Adrenal gland (tissue), 12 donors: ENCODE measurements around the gene TLCD1. TPM values are rescaled to one million over a fixed set of nuclear protein-coding genes. Genes with fewer than 3 reads are reported as not detected.

Experiments used
- DNase-seq, 7 donors: peaks; one replicate each; pipeline ENCODE4 v3.0.0-alpha.2; 2019 to 2020
- H3K27ac ChIP-seq, 5 donors: fragments of 200-600 bp; sonication (generic) in 4 of 5; 1 replicate in 3 of 5; 2 replicates in 2 of 5; pipeline versions ENCODE4 v1.5.1 to v1.8.0; 2016 to 2020; ENCODE audit warnings: mild to moderate bottlenecking in 1 of 5
- H3K27me3 ChIP-seq: fragments of 200-600 bp; 2 replicates; pipeline ENCODE4 v1.8.0; 2021
- H3K36me3 ChIP-seq, 2 donors: fragments of 200-600 bp; replicated peaks in 1 of 2; 1 replicate in 1 of 2; 2 replicates in 1 of 2; pipeline versions ENCODE4 v1.5.1 to v1.8.0; 2018 to 2022
- H3K4me1 ChIP-seq, 2 donors: fragments of 200-600 bp; replicated peaks in 1 of 2; 1 replicate in 1 of 2; 2 replicates in 1 of 2; pipeline versions ENCODE4 v1.5.1 to v1.8.0; 2018 to 2021
- H3K4me3 ChIP-seq, 4 donors: fragments of 200-600 bp; sonication (generic) in 3 of 4; one replicate each; pipeline ENCODE4 v1.5.1; 2016 to 2018
- H3K9me3 ChIP-seq, 3 donors: fragments of 200-600 bp; sonication (generic) in 1 of 3; replicated peaks in 1 of 3; 1 replicate in 2 of 3; 2 replicates in 1 of 3; pipeline versions ENCODE4 v1.5.1 to v1.8.0; 2016 to 2021
- CTCF ChIP-seq, 6 experiments: fragments of 450-650 bp in 4 of 6; fragments of 200-600 bp in 2 of 6; sonication (generic) in 1 of 6; IDR thresholded peaks; 1 replicate in 5 of 6; 2 replicates in 1 of 6; pipeline versions ENCODE4 v1.5.1 to v1.8.0; 2016 to 2021; ENCODE audit warnings: antibody characterized with exemption in 6 of 6, mild to moderate bottlenecking in 2 of 6, moderate library complexity in 1 of 6
- POLR2A ChIP-seq, 2 donors: fragments of 450-650 bp; IDR thresholded peaks; one replicate each; pipeline ENCODE4 v1.6.1; 2017; ENCODE audit warnings: antibody characterized with exemption in 2 of 2, mild to moderate bottlenecking in 2 of 2, moderate library complexity in 1 of 2
- WGBS, 4 donors: extraction: QIAGEN DNeasy Blood & Tissue Kit in 2 of 4; methylation state at CpG; one replicate each; pipeline versions ENCODE4 v1.1.5 to v1.1.7; 2013 to 2017; 5-methylcytosine and 5-hydroxymethylcytosine counted together
- intact Hi-C, 2 donors: fragments of 100-400 bp; cut with DNase I; formaldehyde crosslinking; loops; one replicate each; pipeline versions ENCODE4 v1.14.1 to v1.15.0; 2022 to 2023
- polyA plus RNA-seq, 3 donors: library from polyadenylated mRNA; stranded (reverse); fragments of 200-250 nt in 2 of 3; fragments of 350-450 nt in 1 of 3; fragmentation: Illumina TruSeq in 1 of 3; extraction: RNeasy Lipid Tissue Mini Kit (QIAGEN cat#74804) in 1 of 3; gene quantifications; one replicate each; pipeline ENCODE4 v1.2.3, GENCODE V29; 2013 to 2014
- total RNA-seq, 9 donors: library from RNA; depleted of rRNA in 4 of 9; stranded (reverse); fragments of >200 nt in 4 of 9; fragments of 120-200 nt in 1 of 9; fragmentation: NEBNext Ultra II Directional in 1 of 9; extraction: Animal tissue kit (Norgen Biotek cat#: 25700) in 1 of 9; gene quantifications; one replicate each; pipeline versions ENCODE4 v1.1.0 to v1.2.4, GENCODE V29; 2013 to 2023
- donor health status: healthy with polysubstance abuse.
- donor health status: Bipolar disorder and iron deficiency.
- donor health status: DM: yes; HTN: yes; CAD: no.
- donor health status: DM: no; HTN: no; CAD: no.
- donor health status: DM: no; HTN: no; CAD: no.
- donor health status: DM: yes; HTN: yes; CAD: no.

The TLCD1 gene
- total and polyA plus RNA-seq, 12 donors, result 0.52 to 18.8 (median 5.9) TPM

GRCh38 chr17:28689011-28689410 lies 37.0 kb downstream of the TLCD1 start:
- Histone ChIP-seq H3K9me3 (no peaks in the 10 kb centered on the region), H3K27ac (no peak overlapping the region), H3K4me3 (no peak overlapping the region), H3K36me3 (peaks cover 0 to 100% of the 10 kb centered on the region in 2 donors), H3K4me1 (peaks cover 3 to 8% of the 10 kb centered on the region in 2 donors), H3K27me3 (no peaks in the 10 kb centered on the region)
- TF ChIP-seq POLR2A (IDR thresholded peaks at IDR 0.05), result no peak
- no peak for TF ChIP-seq CTCF (IDR thresholded peaks at IDR 0.05)
- WGBS, 4 donors, result 75 to 87% (median 83%) methylated on average over 3 of the region's 3 CpGs
- intact Hi-C loops, result loop anchor here in 1 of 2 donors (10.0 kb wide), 1 partner anchor 54 kb away; no protein-coding TSS in a partner anchor
- no peak for DNase-seq

- Histone ChIP-seq H3K27me3 (no peaks in the 10 kb centered on the region), H3K9me3 (no peaks in the 10 kb centered on the region), H3K4me3 (no peak overlapping the region), H3K36me3 (peaks cover 0 to 100% of the 10 kb centered on the region in 2 donors), H3K27ac (no peak overlapping the region), H3K4me1 (peaks cover 3 to 8% of the 10 kb centered on the region in 2 donors)
- 94 to 95% (median 95%) methylated on average over 4 of the region's 4 CpGs for WGBS, 4 donors
- intact Hi-C loops, result loop anchor here in 1 of 2 donors (10.0 kb wide), 1 partner anchor 54 kb away; no protein-coding TSS in a partner anchor
- TF ChIP-seq POLR2A (IDR thresholded peaks at IDR 0.05), result no peak
- TF ChIP-seq CTCF (IDR thresholded peaks at IDR 0.05), result no peak
- DNase-seq, result no peak
Measured at GRCh38 chr17:28688481-28688880, 37.6 kb downstream of the TLCD1 start.

- H3K36me3 ChIP-seq, result peaks cover 0 to 100% of the 10 kb centered on the region in 2 donors
- H3K4me1 ChIP-seq, result peaks cover 3 to 8% of the 10 kb centered on the region in 2 donors
- DNase-seq, result no peak
- no peaks in the 10 kb centered on the region for H3K27me3 ChIP-seq
- TF ChIP-seq CTCF (IDR thresholded peaks at IDR 0.05) (no peak), POLR2A (IDR thresholded peaks at IDR 0.05) (no peak)
- H3K4me3 ChIP-seq, result no peak overlapping the region
- no peaks in the 10 kb centered on the region for H3K9me3 ChIP-seq
- intact Hi-C loops, result loop anchor here in 1 of 2 donors (10.0 kb wide), 1 partner anchor 51 kb away; no protein-coding TSS in a partner anchor
- H3K27ac ChIP-seq, result no peak overlapping the region
- 85 to 95% (median 88%) methylated on average over 4 of the region's 4 CpGs for WGBS, 4 donors
Measured at GRCh38 chr17:28686296-28686695, 39.7 kb downstream of the TLCD1 start.

GRCh38 chr17:28685366-28685765 lies 40.7 kb downstream of the TLCD1 start:
- DNase-seq, result no peak
- no peak for TF ChIP-seq CTCF (IDR thresholded peaks at IDR 0.05)
- TF ChIP-seq POLR2A (IDR thresholded peaks at IDR 0.05), result no peak
- no peaks in the 10 kb centered on the region for H3K9me3 ChIP-seq
- H3K4me3 ChIP-seq, result no peak overlapping the region
- WGBS, 4 donors, result 77 to 84% (median 81%) methylated on average over 5 of the region's 5 CpGs
- intact Hi-C loops, result loop anchor here in 1 of 2 donors (10.0 kb wide), 1 partner anchor 51 kb away; no protein-coding TSS in a partner anchor
- no peak overlapping the region for H3K27ac ChIP-seq
- H3K36me3 ChIP-seq, result peaks cover 0 to 100% of the 10 kb centered on the region in 2 donors
- H3K4me1 ChIP-seq, result peaks cover 3 to 8% of the 10 kb centered on the region in 2 donors
- no peaks in the 10 kb centered on the region for H3K27me3 ChIP-seq
